ENCODE measurements around the gene BTBD9.

DNA sequence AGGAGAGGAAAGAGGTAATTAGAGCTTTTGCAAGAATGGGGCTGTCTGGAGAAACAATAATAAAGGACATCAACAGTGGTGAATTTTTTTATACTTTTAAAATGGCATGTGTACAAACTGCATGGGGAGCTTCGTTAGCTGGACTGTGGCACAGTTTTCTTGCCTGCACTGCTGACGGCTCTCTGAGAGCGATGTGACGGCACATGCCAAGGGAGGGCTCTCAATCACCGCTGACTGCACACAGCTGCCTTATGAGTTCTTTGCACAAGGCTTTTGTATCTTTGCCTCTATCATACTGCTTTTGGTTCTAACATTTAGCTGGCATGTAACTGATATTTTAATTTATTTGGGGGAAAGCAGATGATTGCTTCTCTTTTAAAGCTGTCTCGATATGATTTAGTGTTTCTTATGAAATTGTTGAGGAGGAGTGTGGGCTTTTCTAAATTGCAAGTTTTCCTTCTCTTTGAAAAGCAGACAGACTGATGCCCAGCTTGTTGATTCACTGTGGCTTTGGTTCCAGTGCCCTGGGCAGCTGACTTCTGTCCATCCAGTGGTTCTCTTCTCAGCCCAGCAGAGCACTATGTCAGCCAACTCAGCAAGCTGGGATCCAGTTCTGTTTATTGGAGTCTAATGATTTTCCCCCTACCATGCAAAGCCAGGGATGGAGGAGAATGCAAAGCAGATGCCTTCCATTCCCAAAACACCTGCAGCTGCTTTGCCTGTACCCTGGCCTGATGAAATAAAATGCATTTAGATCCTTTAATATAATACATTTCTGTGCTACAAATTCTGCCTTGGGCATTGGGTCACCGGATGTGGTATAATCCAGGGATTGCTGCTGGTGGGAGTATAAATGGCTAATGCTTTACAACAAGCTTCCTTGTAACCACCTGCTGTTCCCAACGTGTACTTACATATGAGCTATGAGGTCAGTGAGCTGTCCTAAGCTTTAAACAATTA, 496.3 kb downstream of the BTBD9 start:
- TF ChIP-seq, protein P1, sequence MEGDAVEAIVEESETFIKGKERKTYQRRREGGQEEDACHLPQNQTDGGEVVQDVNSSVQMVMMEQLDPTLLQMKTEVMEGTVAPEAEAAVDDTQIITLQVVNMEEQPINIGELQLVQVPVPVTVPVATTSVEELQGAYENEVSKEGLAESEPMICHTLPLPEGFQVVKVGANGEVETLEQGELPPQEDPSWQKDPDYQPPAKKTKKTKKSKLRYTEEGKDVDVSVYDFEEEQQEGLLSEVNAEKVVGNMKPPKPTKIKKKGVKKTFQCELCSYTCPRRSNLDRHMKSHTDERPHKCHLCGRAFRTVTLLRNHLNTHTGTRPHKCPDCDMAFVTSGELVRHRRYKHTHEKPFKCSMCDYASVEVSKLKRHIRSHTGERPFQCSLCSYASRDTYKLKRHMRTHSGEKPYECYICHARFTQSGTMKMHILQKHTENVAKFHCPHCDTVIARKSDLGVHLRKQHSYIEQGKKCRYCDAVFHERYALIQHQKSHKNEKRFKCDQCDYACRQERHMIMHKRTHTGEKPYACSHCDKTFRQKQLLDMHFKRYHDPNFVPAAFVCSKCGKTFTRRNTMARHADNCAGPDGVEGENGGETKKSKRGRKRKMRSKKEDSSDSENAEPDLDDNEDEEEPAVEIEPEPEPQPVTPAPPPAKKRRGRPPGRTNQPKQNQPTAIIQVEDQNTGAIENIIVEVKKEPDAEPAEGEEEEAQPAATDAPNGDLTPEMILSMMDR (IDR thresholded peaks at IDR 0.05; ENCODE audit: insufficient read depth, low read depth, low read length) = no peak
- no peak for TF ChIP-seq EZH2 (IDR thresholded peaks at IDR 0.05; ENCODE audit: insufficient read depth, low read length)
